Stromal cell of bone marrow (primary cell): ENCODE data around the gene FNIP2.
"Not testable (repeated sequence)": the region's sequence is repeated elsewhere in the genome, so short reads cannot be mapped to it uniquely, and the experiment has no call there.

ENCODE experiments used
- DNase-seq: peaks from one replicate; pipeline ENCODE4 v3.0.0-alpha.2; 2012; ENCODE audit warnings: low read depth

The FNIP2 gene

DNA sequence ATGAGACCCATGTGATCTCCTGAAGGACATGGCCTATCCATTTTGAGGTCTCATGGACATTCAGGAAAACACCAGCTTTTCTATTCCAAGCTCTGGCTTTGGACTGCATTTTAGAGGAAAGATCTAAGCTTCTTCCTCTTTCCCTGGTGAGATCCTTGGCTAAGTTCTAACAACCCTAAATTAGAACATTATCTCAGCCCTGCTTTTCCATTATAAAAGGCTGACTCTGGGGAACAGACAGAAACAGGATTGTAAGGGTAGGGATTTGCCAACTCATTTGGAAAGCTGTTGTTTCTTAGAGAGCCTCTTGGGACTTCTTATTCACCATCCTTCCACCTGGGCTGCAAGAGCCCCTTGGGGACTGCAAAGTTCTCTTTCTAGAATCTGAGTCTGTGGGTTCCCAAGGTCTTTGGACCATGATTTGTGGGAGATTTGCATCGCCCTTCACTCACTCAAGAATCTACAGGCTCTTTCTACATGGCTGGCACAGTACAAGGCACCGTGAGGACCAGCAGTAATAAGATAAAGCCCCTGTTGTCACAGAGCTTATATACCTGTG, 146.9 kb downstream of the FNIP2 start:
- DNase-seq: no peak

DNA sequence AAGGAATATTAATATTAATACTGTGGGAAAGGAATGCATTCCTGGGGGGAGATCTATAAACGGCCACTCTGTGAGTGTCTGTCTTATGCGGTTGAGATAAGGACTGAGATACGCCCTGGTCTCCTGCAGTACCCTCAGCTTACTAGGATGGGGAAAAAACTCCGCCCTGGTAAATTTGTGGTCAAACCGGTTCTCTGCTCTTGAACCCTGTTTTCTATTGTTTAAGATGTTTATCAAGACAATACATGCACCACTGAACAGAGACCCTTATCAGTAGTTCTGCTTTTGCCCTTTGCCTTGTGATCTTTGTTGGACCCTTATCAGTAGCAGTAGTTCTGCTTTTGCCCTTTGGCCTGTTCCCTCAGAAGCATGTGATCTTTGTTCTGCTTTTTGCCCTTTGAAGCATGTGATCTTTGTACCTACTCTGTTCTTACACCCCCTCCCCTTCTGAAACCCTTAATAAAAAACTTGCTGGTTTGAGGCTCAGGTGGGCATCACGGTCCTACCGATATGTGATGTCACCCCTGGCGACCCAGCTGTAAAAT, 151.7 kb downstream of the FNIP2 start:
- not testable (repeated sequence) for DNase-seq

DNA sequence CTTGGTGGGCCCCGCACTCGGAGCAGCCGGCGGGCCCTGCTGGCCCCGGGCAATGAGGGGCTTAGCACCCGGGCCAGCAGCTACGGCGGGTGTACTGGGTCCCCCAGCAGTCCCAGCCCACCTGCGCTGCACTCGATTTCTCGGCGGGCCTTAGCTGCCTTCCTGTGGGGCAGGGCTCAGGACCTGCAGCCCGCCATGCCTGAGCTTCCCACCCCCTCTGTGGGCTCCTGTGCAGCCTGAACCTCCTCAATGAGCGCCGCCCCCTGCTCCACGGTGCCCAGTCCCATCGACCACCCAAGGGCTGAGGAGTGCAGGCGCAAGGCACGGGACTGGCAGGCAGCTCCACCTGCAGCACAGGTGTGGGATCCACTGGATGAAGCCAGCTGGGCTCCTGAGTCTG, 158.9 kb downstream of the FNIP2 start:
- DNase-seq: not testable (repeated sequence)

DNA sequence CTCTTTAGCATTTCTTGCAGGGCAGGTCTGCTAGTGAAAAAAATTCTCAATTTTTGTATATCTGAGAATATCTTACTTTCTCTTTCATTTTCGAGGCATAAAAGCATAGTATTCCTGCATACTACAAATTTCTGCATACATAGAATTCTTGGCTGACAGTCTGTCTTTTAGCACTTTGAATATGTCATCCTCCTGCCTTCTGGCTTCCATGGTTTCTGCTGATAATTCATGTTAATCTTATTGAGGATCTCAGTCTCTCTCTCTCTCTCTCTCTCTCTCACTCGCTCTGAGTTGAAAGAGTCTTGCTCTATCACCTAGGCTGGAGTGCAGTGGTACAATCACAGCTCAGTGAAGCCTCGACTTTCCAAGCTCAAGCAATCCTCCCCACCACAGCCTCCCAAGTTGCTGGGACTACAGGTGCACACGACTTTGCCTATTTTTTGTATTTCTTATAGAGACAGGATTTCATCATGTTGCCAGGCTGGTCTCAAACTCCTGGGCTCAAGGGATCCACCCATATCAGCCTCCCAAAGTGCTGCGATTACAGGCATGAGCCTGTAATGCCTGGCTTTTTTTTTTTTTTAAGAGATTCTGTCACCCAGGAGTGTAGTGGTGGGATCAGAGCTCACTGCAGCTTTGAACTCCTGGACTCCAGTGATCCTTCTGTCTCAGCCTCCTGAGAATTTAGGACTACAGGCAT, 161.3 kb downstream of the FNIP2 start:
- no peak for DNase-seq

DNA sequence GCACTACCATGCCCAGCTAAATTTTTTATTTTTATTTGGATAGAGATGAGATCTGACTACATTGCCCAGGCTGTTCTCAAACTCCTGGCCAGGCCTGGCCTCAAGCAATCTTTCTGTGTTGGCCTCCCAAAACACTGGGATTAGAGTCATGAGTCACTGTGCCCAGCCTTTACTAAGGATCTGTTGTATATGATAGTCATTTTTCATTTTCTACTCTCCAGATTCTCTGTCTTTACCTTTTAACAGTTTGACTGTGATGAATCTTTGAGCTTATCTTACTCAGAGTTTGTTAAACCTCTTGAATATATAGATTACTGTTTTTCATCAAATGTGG, 161.8 kb downstream of the FNIP2 start:
- DNase-seq: no peak

DNA sequence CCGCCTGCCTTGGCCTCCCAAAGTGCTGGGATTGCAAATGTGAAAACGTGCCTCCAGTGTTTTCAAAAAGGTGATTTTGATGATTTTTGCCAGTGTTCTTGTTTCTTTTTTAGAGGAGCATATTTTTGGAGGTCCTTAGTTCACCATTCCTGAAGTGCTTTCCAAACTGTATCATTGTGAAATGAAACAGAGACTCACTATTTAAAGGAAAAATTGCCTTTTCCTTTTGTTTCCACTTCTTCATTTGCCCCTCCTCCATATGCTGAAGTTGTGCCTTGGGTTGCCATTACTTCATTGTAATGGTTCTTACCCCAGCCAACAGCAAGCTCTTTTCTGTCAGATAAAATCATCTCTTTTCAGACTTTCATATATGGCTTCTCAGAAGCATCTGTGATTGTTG, 164.4 kb downstream of the FNIP2 start:
- no peak for DNase-seq

DNA sequence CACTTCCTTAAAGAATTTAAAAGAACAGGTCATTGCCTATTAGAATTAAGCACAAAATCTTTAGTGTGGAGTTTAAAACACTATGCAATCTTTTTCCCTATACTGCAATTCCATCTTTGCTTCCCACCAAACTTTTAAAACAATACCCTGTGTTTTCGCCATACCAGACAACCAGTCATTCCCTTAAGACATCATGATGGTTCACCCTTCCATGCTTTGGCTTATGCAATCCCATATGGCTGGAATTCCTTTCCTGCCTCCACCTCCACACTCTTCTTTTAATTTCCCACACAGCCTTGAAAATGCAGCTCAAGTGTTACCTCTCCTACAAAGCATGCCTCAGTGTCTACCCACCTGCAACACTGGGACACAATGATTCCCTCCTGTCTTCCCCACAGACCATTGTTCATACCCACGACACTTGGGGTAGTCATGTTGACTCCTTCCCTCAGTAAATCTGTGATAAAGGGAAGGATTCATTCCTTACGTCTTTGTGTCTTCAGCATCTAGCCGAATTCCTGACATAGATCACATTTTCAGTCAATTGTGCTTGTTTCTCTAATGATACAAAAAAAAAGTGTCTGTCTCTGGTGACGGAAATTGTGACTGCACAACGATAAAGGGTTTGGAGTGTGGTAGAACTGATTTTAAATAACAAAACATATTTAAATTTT, 166.3 kb downstream of the FNIP2 start:
- no peak for DNase-seq

DNA sequence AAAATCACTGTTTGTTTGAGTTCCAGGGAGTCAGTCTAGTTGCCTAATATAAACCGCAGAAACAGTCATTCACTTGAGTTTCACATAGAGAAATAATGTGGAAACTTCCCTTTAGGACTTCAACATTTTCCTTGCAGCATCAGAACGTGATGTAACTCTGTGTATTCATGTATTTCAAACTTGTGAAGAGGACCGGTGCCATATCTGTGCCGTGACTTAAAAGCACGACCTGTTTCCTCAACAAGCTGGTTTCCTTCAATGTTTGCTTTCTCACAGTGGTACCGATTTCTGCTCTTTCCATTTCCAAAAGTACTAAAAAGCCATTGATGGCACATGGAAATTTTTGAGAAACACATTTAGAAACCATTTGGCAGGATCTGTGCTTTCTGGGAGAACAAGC, 167.4 kb downstream of the FNIP2 start:
- DNase-seq: no peak

DNA sequence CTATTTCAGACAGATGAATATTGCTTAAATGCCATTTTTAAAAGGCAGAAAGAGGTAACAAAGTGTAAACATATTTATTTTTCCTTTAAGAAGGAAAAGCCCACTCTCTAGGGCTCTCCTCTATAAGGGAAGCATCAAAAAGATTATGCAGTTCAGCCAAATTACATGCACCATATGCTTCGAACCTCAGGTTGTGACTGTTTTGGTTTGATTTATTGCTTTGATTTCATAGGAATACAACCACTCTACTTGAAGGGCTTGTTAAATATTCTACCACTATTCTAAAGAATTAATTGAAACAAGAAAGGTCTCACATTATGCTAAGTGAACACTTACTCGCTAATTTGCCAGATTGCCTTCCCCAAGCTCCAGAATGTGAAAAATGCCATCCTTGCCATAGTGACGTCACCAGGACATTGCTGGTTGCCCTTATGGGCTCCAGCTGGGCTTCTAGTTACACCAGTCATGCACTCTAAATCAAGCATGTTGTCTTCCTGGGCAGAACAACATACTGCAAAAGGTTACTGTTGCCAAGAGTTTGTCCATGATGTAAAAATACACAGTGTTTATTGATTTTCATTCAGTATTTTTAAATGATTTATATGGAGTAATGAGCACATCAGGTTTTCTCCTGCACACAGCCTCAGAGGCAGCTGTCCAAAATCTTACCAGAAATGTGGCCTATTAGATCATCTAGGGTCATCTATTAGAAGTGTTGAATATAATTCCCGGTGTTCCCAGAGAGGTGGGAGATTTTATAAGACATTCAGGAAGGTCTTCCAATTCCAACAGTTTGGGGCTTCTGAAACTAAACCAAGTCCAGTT, 169.6 kb downstream of the FNIP2 start:
- no peak for DNase-seq

DNA sequence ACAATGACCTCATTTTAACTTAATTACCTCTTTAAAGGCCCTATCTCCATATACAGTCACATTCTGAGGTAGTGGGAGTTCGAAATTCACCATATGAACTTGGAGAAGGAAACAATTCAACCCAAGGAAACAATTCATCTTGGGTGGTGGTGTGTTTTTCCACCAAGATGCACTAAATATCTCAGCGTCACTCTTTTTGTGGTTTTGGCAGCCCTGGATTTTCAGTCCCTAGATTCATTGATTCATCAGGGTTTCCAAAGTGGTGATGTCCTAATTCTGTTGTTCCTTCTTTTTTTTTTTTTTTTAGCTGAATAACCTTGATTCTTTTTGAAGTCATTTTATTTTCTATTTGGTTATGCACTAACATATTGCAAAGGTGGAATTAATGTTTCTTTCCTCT, 171.4 kb downstream of the FNIP2 start:
- peak; percentile 48 for DNase-seq

DNA sequence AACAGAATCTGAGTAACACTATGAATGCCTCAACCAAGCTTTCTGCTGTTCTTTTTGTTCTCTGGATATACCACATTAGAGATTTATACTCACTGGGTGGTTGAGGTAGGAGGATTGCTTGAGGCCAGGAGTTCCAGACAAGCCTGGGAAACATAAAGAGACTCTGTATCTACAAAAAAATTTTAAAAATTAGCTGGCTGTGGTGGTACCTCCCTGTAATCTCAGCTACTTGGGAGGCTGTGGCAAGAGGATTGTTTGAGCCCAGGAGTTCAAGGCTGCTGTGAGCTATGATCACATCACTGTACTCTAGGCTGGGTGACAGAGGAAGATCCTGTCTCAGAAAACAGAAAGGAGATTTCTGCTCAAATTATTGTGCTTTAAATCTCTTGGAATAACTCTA, 172.5 kb downstream of the FNIP2 start:
- no peak for DNase-seq

DNA sequence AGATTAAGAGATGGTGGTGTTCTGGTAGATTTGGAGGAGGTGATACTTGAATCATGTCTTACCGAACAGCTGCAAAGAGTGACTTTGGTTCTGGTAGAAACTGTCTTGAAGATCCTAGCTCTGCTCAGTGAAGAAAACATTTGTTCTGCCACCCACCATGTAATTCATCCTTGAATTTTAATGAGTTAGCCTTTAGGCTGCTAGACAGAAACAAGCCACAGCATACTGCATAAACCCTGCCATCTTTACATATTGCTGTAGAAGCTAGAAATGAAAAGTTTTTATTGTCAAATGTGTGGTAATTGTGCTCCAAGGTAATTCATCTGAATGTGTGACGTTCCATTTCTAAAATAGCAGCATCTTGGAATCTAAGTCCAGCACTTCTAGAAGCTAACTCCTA, 173.1 kb downstream of the FNIP2 start:
- DNase-seq: no peak

DNA sequence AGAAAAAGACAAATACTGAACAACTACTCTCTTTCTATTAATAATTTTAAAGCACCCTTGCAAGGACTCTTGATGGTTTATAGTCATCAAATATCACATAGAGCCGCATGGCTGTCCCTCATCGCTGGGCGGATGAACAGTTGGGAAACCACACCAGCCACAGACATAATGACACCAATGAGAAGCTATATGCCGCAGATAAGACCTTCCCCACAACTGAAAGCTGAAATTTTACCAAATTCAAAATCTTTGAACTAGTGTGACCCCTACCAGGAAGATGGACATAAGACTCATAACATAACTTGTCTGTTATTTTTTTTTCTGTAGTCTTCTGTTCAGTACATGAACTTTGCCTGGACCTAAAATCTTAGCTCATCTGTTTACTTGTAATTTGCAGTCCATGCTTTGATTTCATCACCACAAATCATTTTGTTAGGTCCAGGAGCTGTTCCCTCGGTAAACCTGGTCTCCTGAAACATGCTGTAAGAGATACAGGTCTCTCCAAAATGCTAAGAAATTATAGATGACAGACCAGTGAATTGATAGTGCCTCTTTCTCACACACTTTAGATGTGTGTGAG, 176.8 kb downstream of the FNIP2 start:
- DNase-seq: no peak

DNA sequence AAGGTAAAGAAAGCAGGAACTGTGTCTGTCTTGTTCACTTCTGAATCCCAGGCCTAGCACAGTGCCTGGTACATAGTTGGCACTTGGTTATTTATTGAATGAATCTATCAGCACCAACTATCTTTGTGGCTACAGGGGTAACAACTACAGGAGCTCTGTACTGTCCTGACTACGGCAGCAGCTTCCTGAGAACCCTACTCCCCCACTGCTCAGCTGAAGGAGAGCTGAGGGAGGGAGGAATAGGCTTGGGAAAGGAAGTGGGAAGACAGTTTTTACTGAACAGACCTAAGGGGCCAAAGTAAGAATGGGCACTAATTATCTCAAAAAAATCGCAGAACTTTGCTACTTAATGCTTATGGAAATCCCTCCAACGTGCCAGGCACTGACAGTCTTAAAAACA, 178.0 kb downstream of the FNIP2 start:
- no peak for DNase-seq

DNA sequence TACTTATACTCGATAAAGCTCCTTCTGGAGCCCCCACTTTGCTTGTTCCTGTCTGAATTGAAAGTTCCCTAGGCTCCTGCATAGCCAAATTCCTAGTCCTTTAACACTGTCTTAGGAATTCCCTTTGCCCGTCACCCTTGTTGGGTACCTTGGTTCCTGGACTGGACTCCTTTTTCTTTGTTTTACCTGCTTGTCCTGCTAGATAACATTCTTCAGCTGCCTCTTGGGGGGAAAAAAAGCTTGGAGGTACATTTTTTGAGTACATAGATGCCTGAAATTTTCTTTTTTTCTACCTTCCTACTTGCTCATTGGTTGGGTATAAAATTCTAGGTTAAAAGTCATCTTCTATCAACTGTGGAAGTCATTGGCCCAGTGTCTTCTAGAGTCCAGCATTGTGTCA, 179.2 kb downstream of the FNIP2 start:
- no peak for DNase-seq

DNA sequence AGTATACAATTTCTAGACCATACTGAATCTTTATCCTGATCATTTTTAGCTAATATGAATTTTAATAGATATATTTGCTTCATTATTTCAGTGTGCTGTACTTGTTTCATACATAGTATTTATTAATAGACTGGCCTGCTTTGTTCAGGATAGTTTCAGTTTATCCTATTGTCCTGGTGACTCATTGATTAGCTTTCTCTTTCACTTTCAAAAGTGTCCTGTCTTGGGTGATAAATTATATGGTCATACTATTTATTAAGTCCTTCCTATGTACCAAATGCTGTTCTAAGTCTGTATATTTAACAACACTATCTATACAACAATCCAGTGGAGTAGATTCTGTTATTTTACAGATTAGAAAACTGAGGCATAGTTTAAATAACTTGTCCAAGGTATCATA, 180.3 kb downstream of the FNIP2 start:
- peak; percentile 26 for DNase-seq

DNA sequence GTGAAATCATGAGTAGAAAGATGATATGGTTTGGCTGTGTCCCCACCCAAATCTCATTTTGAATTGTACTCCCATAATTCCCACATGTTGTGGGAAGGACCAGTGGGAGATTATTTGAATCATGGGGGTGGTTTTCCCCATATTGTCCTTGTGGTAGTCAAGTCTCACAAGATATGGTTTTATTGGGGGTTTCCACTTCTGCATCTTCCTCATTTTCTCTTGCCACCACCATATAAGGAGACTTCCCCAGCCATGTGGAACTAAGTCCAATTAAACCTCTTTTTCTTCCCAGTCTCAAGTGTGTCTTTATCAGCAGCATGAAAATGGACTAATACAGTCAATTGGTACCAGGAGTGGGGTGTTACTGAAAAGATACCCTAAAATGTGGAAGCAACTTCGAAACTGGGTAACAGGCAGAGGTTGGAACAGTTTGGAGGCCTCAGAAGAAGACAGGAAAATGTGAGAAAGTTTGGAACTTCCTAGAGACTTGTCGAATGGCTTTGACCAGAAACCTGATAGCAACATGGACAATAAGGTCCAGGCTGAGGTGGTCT, 183.5 kb downstream of the FNIP2 start:
- not testable (repeated sequence) for DNase-seq

DNA sequence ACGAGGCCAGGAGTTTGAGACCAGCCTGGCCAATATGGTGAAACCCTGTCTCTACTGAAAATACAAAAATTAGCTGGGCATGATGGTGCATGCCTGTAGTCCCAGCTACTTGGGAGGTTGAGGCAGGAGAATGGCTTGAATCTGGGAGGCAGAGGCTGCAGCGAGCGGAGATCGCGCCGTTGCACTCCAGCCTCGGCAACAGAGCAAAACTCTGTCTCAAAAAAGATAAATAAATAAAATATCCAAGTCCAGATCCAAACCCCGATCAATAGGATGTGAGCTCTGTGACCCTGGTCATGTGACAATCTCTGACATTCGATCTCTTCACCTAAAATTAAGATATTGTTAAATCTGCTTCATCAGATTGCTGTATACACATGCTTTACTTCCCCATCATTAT, 187.5 kb downstream of the FNIP2 start:
- not testable (repeated sequence) for DNase-seq

DNA sequence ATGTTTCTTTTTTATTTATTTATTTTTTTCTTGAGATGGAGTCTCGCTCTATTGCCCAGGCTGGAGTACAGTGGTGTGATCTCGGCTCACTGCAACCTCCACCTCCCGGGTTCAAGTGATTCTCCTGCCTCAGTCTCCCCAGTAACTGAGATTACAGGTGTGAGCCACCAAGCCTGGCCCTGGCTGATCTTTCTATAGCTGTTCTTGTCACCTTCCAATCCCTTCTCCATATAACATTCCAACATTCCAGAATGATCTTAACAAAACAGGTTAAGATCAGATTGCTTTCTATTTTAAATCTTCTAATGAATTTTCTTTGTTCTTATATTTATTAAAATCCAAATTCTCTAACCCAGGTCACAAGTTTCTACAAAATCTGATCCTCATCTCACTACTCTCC, 188.1 kb downstream of the FNIP2 start:
- DNase-seq: not testable (repeated sequence)
